Measurements from ENCODE around the gene VAMP1. TPM values are rescaled to one million over a fixed set of nuclear protein-coding genes. Genes with fewer than 3 reads are reported as not detected.

The VAMP1 gene
- total and polyA plus RNA-seq, 2 donors (not counting 3 experiments of a cell fraction or from before 2014, with no cell fraction given) = 7.0 to 9.0 TPM

- Histone ChIP-seq H3K79me2 (ENCODE audit: control insufficient read depth, insufficient read depth, low read length) (no peaks in the 10 kb centered on the region), H3K4me1 (ENCODE audit: control insufficient read depth, extremely low read depth, insufficient read depth, low read length) (no peaks in the 10 kb centered on the region), H3K27me3 (ENCODE audit: control insufficient read depth in 2 of 2, insufficient read depth in 2 of 2, low read length in 2 of 2) (no peaks in the 10 kb centered on the region), H3K4me2 (ENCODE audit: insufficient read depth, low read length) (no peak within 1 kb of the TSS), H3K4me3 (replicated peaks in 1 of 3; ENCODE audit: insufficient read depth in 1 of 3, low read depth in 1 of 3, low read length in 3 of 3) (no peak within 1 kb of the TSS), H3K27ac (ENCODE audit: insufficient read depth, low read depth, low read length) (no peak within 1 kb of the TSS), H2AFZ (ENCODE audit: low read depth, low read length) (no peak within 1 kb of the TSS), H4K20me1 (replicated peaks; ENCODE audit: control insufficient read depth, extremely low read depth, insufficient read depth, low read length) (no peaks in the 10 kb centered on the region), H3K36me3 (ENCODE audit: control insufficient read depth in 2 of 2, extremely low read depth in 1 of 2, insufficient read depth in 2 of 2, low read length in 2 of 2) (no peaks in the 10 kb centered on the region), H3K9me1 (replicated peaks; ENCODE audit: control insufficient read depth, extremely low read depth, insufficient read depth, low read length) (no peaks in the 10 kb centered on the region), H3K9ac (replicated peaks; ENCODE audit: extremely low read depth, insufficient read depth, low read length) (no peak within 1 kb of the TSS), H3K9me3 (replicated peaks; ENCODE audit: control insufficient read depth, insufficient read depth, low read length) (no peaks in the 10 kb centered on the region)
- no peak for DNase-seq (ENCODE audit: low read depth, low spot score)
- no TSS peak for BruUV-seq (replicated peaks)
- dilution Hi-C loops (cut with MboI; ENCODE audit: extremely low pct_ligation_motif_present, low sequenced_read_pairs) = no loop called here
- ChIA-PET POLR2A (no interaction called here), CTCF (interaction anchor here (3.1 kb wide), 1 partner anchor 20 kb away, joined by 13 read pairs; no protein-coding TSS in a partner anchor)
- TF ChIP-seq MYC (IDR thresholded peaks at IDR 0.05; ENCODE audit: low read depth, low read length) = no peak
- no peak for TF ChIP-seq FOS (IDR thresholded peaks at IDR 0.05; ENCODE audit: borderline replicate concordance, insufficient read depth, low read length)
- TF ChIP-seq POLR2A (IDR thresholded peaks at IDR 0.05; ENCODE audit: low read depth, low read length) = no peak
- no peak for TF ChIP-seq MAX (IDR thresholded peaks at IDR 0.05; ENCODE audit: insufficient read depth, insufficient read length)
- TF ChIP-seq GATA2 (IDR thresholded peaks at IDR 0.05; ENCODE audit: insufficient read depth, insufficient read length, low read depth, low read length) = no peak
- no peak for TF ChIP-seq JUN (IDR thresholded peaks at IDR 0.05; ENCODE audit: borderline replicate concordance, insufficient read depth, insufficient read length, low read depth)
- no peak for TF ChIP-seq POLR2AphosphoS5 (IDR thresholded peaks at IDR 0.05; ENCODE audit: insufficient read depth, low read depth, low read length)
- TF ChIP-seq, protein P1, sequence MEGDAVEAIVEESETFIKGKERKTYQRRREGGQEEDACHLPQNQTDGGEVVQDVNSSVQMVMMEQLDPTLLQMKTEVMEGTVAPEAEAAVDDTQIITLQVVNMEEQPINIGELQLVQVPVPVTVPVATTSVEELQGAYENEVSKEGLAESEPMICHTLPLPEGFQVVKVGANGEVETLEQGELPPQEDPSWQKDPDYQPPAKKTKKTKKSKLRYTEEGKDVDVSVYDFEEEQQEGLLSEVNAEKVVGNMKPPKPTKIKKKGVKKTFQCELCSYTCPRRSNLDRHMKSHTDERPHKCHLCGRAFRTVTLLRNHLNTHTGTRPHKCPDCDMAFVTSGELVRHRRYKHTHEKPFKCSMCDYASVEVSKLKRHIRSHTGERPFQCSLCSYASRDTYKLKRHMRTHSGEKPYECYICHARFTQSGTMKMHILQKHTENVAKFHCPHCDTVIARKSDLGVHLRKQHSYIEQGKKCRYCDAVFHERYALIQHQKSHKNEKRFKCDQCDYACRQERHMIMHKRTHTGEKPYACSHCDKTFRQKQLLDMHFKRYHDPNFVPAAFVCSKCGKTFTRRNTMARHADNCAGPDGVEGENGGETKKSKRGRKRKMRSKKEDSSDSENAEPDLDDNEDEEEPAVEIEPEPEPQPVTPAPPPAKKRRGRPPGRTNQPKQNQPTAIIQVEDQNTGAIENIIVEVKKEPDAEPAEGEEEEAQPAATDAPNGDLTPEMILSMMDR (IDR thresholded peaks at IDR 0.05; ENCODE audit: extremely low read depth in 1 of 2, insufficient read depth in 1 of 2, low read depth in 1 of 2, low read length in 2 of 2) = no peak
- TF ChIP-seq EZH2 (IDR thresholded peaks at IDR 0.05; ENCODE audit: borderline replicate concordance, low read depth, low read length, severe bottlenecking) = no peak
- intact Hi-C loops (cut with micrococcal nuclease) = no loop called here
- FAIRE-seq = no peak
Measured at GRCh38 chr12:6444704-6445688, 25.5 kb downstream of the VAMP1 start, which contains the start of gene CD27. Gene CD27 (plus strand): TSS chr12:6444955. CDS start chr12:6445096, 141 bp downstream.

All from endothelial cell of umbilical vein (primary cell).